Caki2 (cell line): Measurements from ENCODE around the gene KIF26B. TPM values are rescaled to one million over a fixed set of nuclear protein-coding genes. Genes with fewer than 3 reads are reported as not detected.

Experiments
- DNase-seq: peaks from one replicate; pipeline ENCODE4 v3.0.0-alpha.2; 2015; ENCODE audit warnings: low read depth
- in situ Hi-C: cut with HindIII; loops from 2 replicates; pipeline ENCODE4 v1.10.0; 2016; ENCODE audit warnings: low sequenced_read_pairs, low pct_unique_long_range_greater_than_20kb, mixed read lengths
- total RNA-seq: library from RNA; depleted of rRNA; stranded (reverse); fragments of >200 nt; shearing (Covaris generic); gene quantifications from 2 replicates; pipeline ENCODE4 v1.2.3, GENCODE V29; 2014; ENCODE audit warnings: low replicate concordance

Gene KIF26B
- total RNA-seq, 1 experiment from 2014 or later: 1.1 TPM

DNA sequence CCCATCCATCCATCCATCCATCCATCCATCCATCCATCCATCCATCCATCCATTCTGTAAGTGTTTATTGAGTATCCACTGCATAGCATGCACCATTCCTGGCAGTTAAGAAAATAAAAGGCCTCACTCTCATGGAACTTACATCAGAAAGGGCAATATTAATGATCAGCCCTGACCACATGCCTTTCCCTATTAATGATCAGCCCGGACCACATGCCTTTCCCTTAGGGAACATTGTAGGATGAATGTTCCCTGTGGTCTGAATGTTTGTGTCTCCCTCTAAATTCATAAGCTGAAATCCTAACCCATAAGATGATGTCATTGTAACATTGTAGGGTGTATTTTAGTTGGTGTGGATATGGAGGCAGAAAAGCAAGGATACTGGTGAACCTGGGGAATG is 365.8 kb downstream of the KIF26B start:
- in situ Hi-C loops: no loop called here
- DNase-seq: peak; percentile 50

DNA sequence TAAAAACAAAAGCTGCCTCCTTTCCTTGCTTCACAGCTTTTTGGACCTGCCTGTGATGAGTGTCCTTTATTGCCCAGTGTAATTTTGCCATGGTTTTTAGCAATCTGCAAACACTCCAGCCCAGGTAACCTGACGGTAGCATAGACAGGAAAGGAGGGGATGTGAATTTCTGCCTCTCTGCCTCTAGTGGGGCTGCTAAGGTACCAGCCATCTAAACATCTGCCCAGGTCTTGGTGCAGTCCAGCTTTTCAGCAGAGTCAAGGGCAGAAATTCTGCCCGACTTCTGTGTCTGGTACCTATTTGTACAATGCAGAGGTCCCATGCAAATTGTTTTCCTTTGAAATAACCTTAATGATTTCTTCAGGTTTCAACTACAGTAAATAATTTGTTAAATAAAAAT is 371.4 kb downstream of the KIF26B start:
- in situ Hi-C loops: no loop called here
- no peak for DNase-seq

DNA sequence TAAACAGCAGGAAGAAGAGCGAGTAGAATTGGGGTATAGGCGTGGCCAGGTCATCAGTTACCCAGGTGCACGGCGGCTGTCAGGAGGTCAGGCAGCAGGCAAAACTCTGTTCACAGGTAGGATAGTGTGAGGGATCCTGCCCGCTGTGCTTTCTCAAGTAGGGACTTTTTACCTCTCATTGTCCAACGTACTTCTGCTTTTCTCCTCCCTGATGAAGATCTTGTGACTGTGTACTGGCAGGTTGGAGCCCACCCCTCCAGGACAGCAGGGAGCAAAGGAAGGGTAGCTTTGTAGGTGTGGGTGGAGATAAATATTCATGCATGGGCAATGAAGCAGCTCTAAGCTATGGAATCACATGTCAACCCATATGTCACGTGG is 373.5 kb downstream of the KIF26B start:
- no peak for DNase-seq
- in situ Hi-C loops: no loop called here

DNA sequence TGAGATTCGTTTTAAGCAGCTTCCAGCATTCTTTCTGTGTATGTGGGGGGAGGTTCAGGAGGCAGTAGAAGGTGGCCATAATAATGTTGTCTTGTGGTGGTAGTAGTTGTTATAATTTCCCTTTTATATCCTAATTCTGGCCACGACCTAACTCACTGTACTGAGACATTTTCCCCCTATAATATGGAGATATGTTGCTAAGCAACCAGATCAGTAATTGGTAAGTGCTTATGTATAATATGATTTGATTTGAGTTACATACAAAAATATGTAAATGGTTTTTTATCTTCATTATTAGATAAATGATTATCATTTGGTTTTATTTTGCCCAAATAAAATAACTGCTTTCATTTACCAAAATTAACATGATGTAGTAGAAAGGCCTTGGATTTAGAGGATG is 376.2 kb downstream of the KIF26B start:
- in situ Hi-C loops: no loop called here
- DNase-seq: no peak

DNA sequence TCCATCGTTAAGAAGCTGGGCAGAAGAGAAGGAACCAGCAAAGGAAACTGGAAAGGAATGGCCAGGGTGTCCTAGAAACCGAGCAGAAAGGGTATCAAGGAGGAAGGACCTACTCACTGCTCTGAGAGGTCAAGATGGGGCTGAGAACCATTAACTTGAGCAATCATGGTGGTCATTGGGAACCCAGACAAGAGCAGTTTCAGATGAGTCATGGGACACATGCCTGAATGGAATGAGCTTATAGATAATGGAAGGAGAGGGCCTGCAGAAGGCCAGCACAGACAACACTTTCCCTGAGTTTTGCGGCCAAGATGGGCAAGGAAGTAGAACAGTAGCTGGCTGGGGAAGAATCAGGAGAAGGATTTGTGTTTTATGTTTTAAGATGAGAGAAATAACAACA is 383.2 kb downstream of the KIF26B start:
- no peak for DNase-seq
- in situ Hi-C loops: no loop called here

DNA sequence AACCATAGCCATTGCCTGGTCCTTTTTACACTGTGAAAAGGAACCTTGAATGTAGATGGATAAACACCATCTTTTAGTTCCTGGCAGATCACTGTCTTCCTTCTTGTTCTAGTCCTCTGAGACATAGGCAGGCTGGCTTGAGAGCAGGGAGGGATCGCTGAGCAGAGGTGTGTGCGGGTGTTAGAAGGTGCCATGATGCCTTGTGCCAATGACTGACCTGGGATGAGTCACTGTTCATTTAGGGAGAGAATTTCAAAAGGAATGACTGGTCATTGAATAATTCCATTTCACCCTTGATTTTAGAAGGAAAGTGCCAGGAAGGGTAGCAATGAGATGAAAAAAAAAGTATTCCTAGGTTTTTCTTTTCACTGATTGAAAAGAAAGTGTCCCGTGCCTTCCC is 383.9 kb downstream of the KIF26B start:
- peak; percentile 3 for DNase-seq
- in situ Hi-C loops: no loop called here

DNA sequence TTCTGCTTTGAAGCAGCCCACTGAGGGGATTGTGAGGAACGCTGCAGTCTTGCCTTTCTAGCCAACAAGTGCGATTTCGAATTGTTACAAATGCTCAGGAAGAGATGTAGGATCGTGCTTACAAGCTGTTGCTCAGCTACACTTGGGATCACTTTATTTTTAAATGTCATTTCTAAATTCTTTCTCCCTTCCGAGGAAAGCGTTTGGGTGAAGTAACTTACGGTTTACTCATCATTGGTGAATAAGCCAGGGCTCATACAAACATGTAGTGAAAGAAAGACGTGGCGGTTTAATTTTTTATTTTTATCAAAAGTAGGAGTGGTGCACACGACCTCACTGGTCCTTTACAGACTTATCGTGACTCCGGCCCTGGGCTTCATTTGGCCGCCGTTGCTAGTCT is 386.6 kb downstream of the KIF26B start:
- in situ Hi-C loops: no loop called here
- no peak for DNase-seq

DNA sequence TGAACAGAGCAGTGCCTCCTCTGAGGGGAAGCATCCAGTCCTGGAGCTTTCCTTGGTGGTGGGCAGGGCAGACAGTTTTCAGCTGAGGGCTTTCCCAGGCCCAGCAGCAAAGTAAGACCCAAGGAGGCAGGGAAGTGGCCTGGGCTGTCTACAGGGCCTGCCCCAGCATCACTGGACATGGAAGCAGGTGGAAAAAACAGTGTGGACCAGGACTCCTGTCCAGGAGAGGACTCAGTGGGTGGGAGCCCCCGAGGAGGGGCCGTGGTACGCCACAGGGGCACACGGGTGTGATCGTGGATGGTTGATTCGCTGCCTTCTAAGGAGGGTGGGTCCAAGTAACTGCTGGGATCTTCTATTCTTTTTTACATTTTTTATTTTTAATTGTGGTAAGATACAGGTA is 387.6 kb downstream of the KIF26B start:
- DNase-seq: no peak
- in situ Hi-C loops: no loop called here

DNA sequence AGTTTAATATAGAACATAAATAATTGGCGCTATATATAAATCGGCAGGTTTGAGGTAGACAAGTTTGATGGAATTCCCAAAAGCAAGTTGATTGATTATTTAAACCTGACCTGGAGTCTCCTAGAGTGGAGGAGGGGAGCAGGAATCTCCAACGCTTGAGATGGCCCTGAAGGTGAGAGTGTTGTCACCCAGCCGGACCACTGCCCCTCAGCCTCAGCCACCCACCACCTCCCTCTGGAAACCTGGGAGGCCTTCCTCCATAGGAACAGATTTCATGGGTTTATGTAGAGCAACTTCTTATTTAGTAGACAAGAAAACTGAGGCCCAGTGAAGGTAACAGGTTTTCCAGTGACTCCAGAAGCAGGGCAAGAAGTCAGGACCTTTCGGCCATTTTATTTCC is 389.5 kb downstream of the KIF26B start:
- in situ Hi-C loops: no loop called here

DNA sequence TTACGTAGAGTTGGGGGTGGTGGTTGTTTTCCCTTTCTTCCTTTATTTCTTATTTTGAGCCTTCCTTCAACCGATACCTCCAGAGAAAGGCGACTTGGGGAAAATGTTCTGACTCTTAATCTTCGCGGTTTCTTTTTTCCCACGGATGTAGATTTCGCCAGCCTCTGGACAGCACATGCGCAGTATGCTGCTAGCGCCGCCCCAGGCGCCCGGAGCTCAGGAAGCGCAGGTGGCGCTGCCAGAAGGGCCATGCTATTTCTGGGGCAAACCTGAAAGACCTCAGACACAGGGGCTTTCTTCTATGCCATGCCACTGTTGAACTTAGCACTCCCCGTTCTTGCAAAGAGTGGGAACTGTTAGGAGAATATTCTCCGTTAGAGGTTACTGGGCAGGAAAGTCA is 392.1 kb downstream of the KIF26B start:
- in situ Hi-C loops: no loop called here

More for the DNA sequence above, 389.5 kb downstream of the KIF26B start:
- no peak for DNase-seq

DNA sequence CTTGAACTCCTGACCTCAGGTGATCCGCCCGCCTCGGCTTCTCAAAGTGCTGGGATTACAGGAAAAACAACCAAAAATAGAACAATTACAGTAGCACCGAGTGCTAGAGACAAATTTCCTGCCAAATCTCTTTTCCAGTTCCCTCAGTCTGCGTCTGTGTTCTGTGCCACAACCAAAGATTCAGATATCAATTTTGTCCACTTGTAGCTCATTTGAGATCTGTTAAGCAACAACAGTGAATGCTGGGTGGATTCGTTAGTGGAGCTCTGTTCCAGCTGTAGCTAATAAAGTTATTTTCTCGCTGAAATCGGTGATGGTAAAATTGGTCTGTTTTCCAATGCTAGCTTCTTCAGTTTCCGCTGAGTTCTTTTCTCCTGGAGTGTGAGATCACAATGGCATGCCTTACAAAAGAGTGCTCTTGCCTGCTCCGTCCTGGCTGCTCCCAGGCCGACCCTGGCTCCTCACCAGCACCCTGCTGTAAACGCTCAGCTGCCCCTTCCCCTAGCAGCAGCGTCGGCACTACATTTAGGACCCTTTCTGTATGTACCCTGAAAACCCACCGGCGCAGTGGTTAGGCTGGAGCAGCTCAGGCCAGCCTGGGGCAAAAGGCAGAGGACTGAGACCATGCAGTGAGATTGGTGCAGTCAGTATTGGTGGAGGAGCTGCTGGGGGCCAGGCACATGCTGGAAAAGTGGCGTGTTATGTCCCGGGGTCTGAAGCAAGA is 395.4 kb downstream of the KIF26B start:
- in situ Hi-C loops: no loop called here

More for the DNA sequence above, 392.1 kb downstream of the KIF26B start:
- DNase-seq: no peak

DNA sequence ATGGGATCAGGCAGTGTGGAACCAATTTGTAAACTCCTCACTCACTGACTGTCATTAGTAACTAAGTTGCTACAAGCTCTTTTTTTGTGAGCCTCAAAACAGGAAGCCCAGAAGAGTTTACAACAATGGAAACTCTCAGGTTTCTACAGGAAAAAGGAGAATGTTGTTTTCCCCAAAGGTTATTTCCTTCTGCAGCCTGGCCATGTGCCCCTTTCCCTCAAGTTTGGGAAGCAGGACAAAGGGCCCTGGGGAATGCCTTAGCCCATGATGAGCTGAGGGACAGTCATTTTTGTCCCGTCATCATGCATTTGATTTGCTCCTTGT is 395.9 kb downstream of the KIF26B start:
- in situ Hi-C loops: no loop called here
- DNase-seq: no peak

More for the DNA sequence above, 395.4 kb downstream of the KIF26B start:
- DNase-seq: no peak

DNA sequence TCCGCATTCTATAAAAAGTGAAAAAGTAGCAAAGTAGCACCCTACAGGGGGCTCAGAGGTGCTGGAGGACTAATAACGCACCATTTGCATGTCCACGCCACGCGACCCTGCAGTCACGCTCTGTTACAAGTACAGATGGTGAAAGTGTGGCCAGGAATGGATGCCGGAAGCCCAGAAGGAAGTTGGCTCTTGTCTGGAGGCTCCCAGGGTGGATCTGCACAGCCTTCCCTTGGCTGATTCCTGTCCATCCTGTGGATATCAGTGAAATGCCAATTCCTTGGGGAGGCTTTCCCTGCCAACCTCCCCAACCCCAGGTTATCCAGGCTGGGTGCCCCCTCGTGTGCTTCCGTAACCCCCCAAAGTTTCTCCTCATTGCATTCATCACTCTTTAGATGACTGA is 396.8 kb downstream of the KIF26B start:
- DNase-seq: no peak
- in situ Hi-C loops: no loop called here

DNA sequence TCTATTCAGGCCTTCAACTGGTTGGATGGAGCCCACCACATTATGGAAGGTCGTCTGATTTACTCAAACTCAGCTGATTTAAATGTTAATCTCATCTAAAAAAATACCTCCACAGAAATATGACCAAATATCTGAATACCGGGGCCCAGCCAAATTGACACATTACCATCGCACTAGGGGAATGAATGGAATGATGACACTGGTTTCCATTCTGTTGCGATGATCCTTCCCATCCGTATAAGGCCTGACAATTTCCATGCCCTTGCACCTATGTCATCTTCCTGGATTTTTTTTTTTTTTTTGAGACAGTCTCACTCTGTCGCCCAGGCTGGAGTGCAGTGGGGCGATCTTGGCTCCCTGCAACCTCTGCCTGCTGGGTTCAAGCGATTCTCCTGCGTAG is 397.5 kb downstream of the KIF26B start:
- in situ Hi-C loops: no loop called here
- no peak for DNase-seq

DNA sequence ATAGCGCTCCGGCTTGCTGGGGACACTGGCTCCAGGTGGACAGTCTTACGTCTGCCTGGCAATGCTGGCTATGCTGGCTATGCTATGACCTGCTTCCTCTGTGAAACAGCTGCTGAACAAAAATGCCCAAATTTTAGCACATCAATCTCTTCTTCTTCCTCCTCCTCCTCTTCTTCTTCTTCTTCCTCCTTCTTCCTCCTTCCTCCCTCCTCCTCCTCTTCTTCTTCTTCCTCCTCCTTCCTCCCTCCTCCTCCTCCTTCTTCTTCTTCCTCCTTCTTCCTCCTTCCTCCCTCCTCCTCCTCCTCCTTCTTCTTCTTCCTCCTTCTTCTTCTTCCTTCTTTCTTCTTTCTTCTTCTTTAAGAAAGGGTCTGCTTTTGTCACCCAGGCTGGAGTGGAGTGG is 401.3 kb downstream of the KIF26B start:
- in situ Hi-C loops: no loop called here

DNA sequence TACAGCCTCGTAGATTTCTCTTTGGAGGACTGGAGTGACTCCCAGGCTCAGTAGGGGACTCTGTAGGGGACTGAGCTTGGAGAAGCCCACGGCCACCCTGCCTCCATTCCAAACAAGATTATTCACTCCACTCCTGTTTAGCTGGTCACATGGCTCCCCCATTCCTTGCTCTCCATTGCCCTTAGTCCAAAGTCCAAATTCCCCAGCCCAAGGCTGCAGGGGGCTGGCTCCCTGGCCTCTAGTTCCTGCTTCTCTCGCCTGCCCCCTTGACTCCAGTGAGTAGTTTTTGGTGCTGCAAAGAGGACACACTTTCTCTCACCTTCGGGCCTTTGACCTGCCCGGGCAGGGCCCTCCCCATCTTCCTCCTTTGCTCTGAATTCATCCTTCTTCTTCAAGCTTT is 403.3 kb downstream of the KIF26B start:
- DNase-seq: no peak
- in situ Hi-C loops: no loop called here

More for the DNA sequence above, 401.3 kb downstream of the KIF26B start:
- no peak for DNase-seq

DNA sequence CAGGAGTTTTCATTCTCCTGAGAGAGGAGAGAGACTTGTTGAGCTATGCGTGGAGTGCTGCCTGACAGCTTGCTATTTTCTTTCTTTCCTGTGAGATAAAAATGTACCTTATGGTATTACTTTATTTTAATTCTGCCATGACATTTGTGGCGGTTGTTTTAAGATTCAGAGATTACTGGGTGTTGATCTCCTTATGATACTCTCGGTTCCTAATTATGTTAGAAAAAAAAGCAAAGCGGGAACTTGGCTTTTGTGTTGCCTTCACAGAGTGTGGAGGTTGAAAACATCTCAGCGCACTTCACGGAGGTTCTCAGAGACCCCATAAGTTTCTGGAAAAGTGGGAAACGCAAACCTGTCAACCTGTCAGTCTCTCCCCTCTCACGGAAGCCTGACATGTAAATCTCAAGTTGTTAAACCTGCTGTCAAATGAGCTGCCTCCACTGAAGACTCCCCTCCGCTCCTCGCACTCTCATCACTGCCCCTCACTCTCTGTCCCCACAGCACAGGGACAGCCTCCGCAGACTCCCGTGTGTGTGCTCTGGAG is 405.6 kb downstream of the KIF26B start:
- DNase-seq: no peak
- in situ Hi-C loops: no loop called here

DNA sequence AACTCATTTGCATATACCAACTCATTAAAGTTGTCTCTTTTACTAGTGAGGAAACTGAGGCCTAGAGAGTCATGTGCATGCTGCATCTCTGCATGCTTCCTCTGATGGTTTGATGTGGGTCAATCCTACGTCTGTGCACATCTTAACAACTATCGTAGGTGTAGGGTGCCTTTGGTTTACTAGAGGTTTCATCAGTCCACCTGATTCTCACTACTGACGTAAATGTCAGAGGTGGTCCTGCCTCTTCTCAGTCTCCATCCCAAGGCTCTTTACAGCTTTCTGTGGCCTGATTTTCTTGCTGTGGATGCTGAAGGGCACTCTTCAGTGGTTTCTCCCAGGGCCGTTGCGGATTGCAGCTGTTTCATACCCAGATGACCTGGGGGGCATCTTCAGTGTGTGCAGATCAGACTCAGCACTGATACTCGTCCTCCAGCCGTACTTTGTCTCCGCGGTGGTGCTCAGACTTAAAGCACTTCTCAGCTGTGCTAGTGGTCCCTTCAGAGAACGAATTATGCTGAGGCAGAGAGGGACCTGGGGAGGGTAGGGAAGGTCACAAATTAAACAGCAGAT is 407.0 kb downstream of the KIF26B start:
- in situ Hi-C loops: no loop called here
- DNase-seq: no peak

DNA sequence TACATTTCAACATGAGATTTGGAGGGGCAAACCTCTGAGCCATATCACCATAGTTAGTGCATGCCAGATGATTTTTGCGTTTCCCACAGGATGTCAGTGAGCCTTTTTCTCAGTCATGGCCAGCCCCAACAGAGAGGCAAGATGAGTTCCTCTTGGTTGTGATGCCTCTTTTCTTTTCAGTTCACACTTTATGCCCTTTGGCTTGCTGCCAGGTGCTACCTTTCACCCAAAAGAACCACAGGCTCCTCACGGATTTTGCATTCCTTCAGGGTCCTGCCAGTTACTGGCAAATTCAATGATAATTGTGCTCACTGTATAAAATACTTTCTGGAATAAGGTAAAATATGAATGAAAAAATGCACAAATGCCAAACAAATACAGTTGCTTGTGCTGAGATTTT is 411.3 kb downstream of the KIF26B start:
- DNase-seq: no peak
- in situ Hi-C loops: no loop called here

DNA sequence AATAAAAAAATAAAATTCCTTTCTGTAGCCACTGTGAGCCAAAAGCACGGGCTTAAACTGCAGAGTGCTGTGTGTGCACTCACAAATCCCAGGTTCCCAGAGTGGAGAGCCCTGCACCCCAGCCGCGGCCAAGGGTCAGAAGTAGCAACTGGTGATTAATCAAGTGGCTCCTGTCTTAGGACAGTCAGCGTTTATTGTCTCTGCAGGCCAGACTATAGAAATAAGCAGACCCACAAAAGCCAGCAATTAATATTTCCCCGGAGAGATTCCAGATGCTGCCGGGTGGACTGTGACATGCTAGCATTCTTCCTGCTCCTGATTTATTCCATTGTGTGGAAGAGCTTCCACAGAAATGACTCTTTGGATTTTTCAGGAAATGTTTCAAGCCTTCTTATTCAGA is 412.2 kb downstream of the KIF26B start:
- no peak for DNase-seq
- in situ Hi-C loops: no loop called here
